PC-3 (cell line): ENCODE measurements around the gene WDR19. TPM values are rescaled to one million over a fixed set of nuclear protein-coding genes. Genes with fewer than 3 reads are reported as not detected.

ENCODE experiments used
- ATAC-seq: fragments of 200-7000 bp; cut with Tn5 transposase; 2 replicates; pipeline ENCODE4 v1.9.1; 2020; ENCODE audit warnings: mild to moderate bottlenecking, moderate library complexity
- BruUV-seq: library from RNA; stranded (reverse); fragments of 400-500 nt; replicated peaks from 2 replicates; lab custom pipeline; 2021; lab: Mats Ljungman, UMichigan
- CTCF ChIA-PET: fragments of 300-600 bp; sonication (Branson Sonifier 250); formaldehyde crosslinking; loops from one replicate; lab custom pipeline; 2022; ENCODE audit warnings: antibody characterized with exemption; lab: Charles Lee
- POLR2A ChIA-PET: fragments of 300-600 bp; sonication (Branson Sonifier 250); formaldehyde crosslinking; loops from one replicate; lab custom pipeline; 2022; ENCODE audit warnings: antibody characterized with exemption; ENCODE audit not compliant: unreplicated experiment; lab: Charles Lee
- DNase-seq: peaks from one replicate; pipeline ENCODE4 v3.0.0-alpha.2; 2015
- H2AFZ ChIP-seq: fragments of 300-600 bp; sonication (generic); 2 replicates; pipeline ENCODE4 v1.6.0; 2016; ENCODE audit warnings: antibody characterized with exemption, low read length
- H3F3A ChIP-seq: fragments of 300-600 bp; sonication (generic); one replicate; pipeline ENCODE4 v1.6.0; 2017; ENCODE audit warnings: antibody characterized with exemption, low read length, control low read depth, mild to moderate bottlenecking; ENCODE audit not compliant: unreplicated experiment
- H3K27ac ChIP-seq: fragments of 300-600 bp; sonication (generic); 2 replicates; pipeline ENCODE4 v1.5.1; 2016; ENCODE audit warnings: mild to moderate bottlenecking, low read length
- H3K27me3 ChIP-seq: fragments of 300-600 bp; sonication (generic); 2 replicates; pipeline ENCODE4 v1.6.1; 2016; ENCODE audit warnings: low read length, mixed read lengths
- H3K36me3 ChIP-seq: fragments of 300-600 bp; sonication (generic); 2 replicates; pipeline ENCODE4 v1.6.1; 2016; ENCODE audit warnings: low read depth, mixed run types, low read length, mixed read lengths
- H3K4me1 ChIP-seq: fragments of 300-600 bp; sonication (generic); 2 replicates; pipeline ENCODE4 v1.5.1; 2016; ENCODE audit warnings: low read length; ENCODE audit not compliant: insufficient read depth
- H3K4me2 ChIP-seq: fragments of 300-600 bp; sonication (generic); 2 replicates; pipeline ENCODE4 v1.6.0; 2016; ENCODE audit warnings: low read length
- H3K4me3 ChIP-seq: fragments of 300-600 bp; sonication (generic); 2 replicates; pipeline ENCODE4 v1.5.1; 2016; ENCODE audit warnings: mild to moderate bottlenecking, low read length, mixed read lengths
- H3K79me2 ChIP-seq: fragments of 300-600 bp; sonication (generic); 2 replicates; pipeline ENCODE4 v1.6.1; 2017; ENCODE audit warnings: low read length, mixed read lengths
- H3K9ac ChIP-seq: fragments of 300-600 bp; sonication (generic); 2 replicates; pipeline ENCODE4 v1.6.0; 2016; ENCODE audit warnings: mild to moderate bottlenecking, low read length
- H3K9me2 ChIP-seq: fragments of 300-600 bp; sonication (generic); replicated peaks from 2 replicates; pipeline ENCODE4 v1.6.1; 2016; ENCODE audit warnings: mixed run types, low read length, mixed read lengths
- H3K9me3 ChIP-seq: fragments of 300-600 bp; sonication (generic); 2 replicates; pipeline ENCODE4 v1.6.1; 2016; ENCODE audit warnings: low read length, mixed read lengths
- H4K20me1 ChIP-seq: fragments of 300-600 bp; sonication (generic); 2 replicates; pipeline ENCODE4 v1.6.1; 2016; ENCODE audit warnings: low read length, mixed read lengths
- EZH2 ChIP-seq: fragments of 300-600 bp; sonication (generic); IDR thresholded peaks from one replicate; pipeline ENCODE4 v1.6.1; 2017; ENCODE audit warnings: antibody characterized with exemption, mild to moderate bottlenecking, low read length; ENCODE audit not compliant: unreplicated experiment
- EZH2phosphoT487 ChIP-seq: fragments of 300-600 bp; sonication (generic); IDR thresholded peaks from 2 replicates; pipeline ENCODE4 v1.6.1; 2018; ENCODE audit warnings: mild to moderate bottlenecking, antibody characterized with exemption, low read length, borderline replicate concordance
- intact Hi-C: fragments of 100-400 bp; cut with micrococcal nuclease; formaldehyde crosslinking; loops from 2 replicates; pipeline ENCODE4 v1.9.0; 2023
- total RNA-seq: library from RNA; depleted of rRNA; stranded (reverse); fragments of >200 nt; gene quantifications from 2 replicates; pipeline ENCODE4 v1.2.3, GENCODE V29; 2014
- TF ChIP-seq, protein P1 (sequence below): fragments of 300-600 bp; sonication (generic); conservative IDR thresholded peaks from 2 replicates; pipeline ENCODE4 v1.5.1; 2017; ENCODE audit warnings: antibody characterized with exemption, low read depth, mild to moderate bottlenecking, low read length

Gene WDR19
- total RNA-seq, 1 experiment from 2014 or later: 11.0 TPM

- Histone ChIP-seq H3K27me3 (no peaks in the 10 kb centered on the region), H3K79me2 (no peaks in the 10 kb centered on the region), H2AFZ (no peak overlapping the region), H3K9ac (no peak overlapping the region), H3K4me1 (no peaks in the 10 kb centered on the region), H3K36me3 (no peaks in the 10 kb centered on the region), H3F3A (no peaks in the 10 kb centered on the region), H3K4me2 (no peak overlapping the region), H3K9me2 (no peaks in the 10 kb centered on the region), H3K9me3 (no peaks in the 10 kb centered on the region), H4K20me1 (no peaks in the 10 kb centered on the region), H3K27ac (no peak overlapping the region), H3K4me3 (no peak overlapping the region)
- DNase-seq (no peak), ATAC-seq (no peak)
- intact Hi-C loops: no loop called here
- TF ChIP-seq EZH2phosphoT487: no peak
- TF ChIP-seq EZH2: no peak
- TF ChIP-seq, protein P1, sequence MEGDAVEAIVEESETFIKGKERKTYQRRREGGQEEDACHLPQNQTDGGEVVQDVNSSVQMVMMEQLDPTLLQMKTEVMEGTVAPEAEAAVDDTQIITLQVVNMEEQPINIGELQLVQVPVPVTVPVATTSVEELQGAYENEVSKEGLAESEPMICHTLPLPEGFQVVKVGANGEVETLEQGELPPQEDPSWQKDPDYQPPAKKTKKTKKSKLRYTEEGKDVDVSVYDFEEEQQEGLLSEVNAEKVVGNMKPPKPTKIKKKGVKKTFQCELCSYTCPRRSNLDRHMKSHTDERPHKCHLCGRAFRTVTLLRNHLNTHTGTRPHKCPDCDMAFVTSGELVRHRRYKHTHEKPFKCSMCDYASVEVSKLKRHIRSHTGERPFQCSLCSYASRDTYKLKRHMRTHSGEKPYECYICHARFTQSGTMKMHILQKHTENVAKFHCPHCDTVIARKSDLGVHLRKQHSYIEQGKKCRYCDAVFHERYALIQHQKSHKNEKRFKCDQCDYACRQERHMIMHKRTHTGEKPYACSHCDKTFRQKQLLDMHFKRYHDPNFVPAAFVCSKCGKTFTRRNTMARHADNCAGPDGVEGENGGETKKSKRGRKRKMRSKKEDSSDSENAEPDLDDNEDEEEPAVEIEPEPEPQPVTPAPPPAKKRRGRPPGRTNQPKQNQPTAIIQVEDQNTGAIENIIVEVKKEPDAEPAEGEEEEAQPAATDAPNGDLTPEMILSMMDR: no peak
- CTCF ChIA-PET: no interaction called here
- no TSS peak for BruUV-seq
- POLR2A ChIA-PET: no interaction called here
Observed at GRCh38 chr4:39228377-39228776, 46.0 kb downstream of the WDR19 start.

DNA sequence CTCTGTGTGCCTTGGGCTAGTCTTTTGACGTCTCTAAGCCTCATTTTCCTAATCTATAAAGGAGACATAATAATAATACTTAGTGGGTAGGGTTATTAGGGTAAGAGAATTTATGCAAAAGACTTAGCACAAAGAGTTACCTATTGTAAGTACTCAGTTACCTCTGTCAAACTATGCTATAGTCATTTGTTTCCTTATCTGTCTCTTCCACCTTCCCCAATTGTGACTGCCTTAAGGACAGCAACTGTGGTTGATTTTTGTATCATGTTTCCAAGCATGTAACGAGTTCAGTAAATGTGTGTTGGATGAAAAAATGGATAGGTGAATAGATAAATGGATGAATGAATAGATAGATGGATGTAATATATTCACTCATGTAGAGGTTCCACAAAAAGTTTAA lies 48.1 kb downstream of the WDR19 start:
- no TSS peak for BruUV-seq
- DNase-seq (no peak), ATAC-seq (no peak)
- H3F3A ChIP-seq: no peaks in the 10 kb centered on the region
- no peaks in the 10 kb centered on the region for H3K9me3 ChIP-seq
- no peak overlapping the region for H3K4me2 ChIP-seq
- H3K9me2 ChIP-seq: no peaks in the 10 kb centered on the region
- H4K20me1 ChIP-seq: no peaks in the 10 kb centered on the region
- H3K79me2 ChIP-seq: no peaks in the 10 kb centered on the region
- H3K4me3 ChIP-seq: no peak overlapping the region
- no peaks in the 10 kb centered on the region for H3K27me3 ChIP-seq
- H2AFZ ChIP-seq: no peak overlapping the region
- TF ChIP-seq, protein P1: no peak
- TF ChIP-seq EZH2 (no peak), EZH2phosphoT487 (no peak)
- H3K9ac ChIP-seq: no peak overlapping the region
- CTCF ChIA-PET: no interaction called here
- POLR2A ChIA-PET: no interaction called here
- H3K27ac ChIP-seq: no peak overlapping the region
- H3K4me1 ChIP-seq: no peaks in the 10 kb centered on the region
- no peaks in the 10 kb centered on the region for H3K36me3 ChIP-seq
- intact Hi-C loops: no loop called here

GRCh38 chr4:39231660-39232059 lies 49.3 kb downstream of the WDR19 start:
- POLR2A ChIA-PET: no interaction called here
- intact Hi-C loops: no loop called here

More at GRCh38 chr4:39231660-39232059, 49.3 kb downstream of the WDR19 start:
- no peaks in the 10 kb centered on the region for H3K79me2 ChIP-seq
- H3K36me3 ChIP-seq: no peaks in the 10 kb centered on the region
- TF ChIP-seq, protein P1: no peak
- TF ChIP-seq EZH2 (no peak), EZH2phosphoT487 (no peak)
- no peaks in the 10 kb centered on the region for H3K9me2 ChIP-seq
- CTCF ChIA-PET: no interaction called here
- BruUV-seq: no TSS peak
- no peak overlapping the region for H3K4me2 ChIP-seq
- ATAC-seq (no peak), DNase-seq (no peak)
- no peaks in the 10 kb centered on the region for H4K20me1 ChIP-seq
- H3K27ac ChIP-seq: no peak overlapping the region
- H3K4me1 ChIP-seq: no peaks in the 10 kb centered on the region
- H3K4me3 ChIP-seq: no peak overlapping the region
- H3K27me3 ChIP-seq: no peaks in the 10 kb centered on the region
- no peaks in the 10 kb centered on the region for H3F3A ChIP-seq
- H3K9me3 ChIP-seq: no peaks in the 10 kb centered on the region
- no peak overlapping the region for H2AFZ ChIP-seq
- no peak overlapping the region for H3K9ac ChIP-seq
